AG04449 (cell line): ENCODE results near the gene IQSEC3.
A peak's percentile ranks its signal among the peaks of the same experiment; 100 is the strongest.

Experiments used
- CTCF ChIA-PET: fragments of 350-600 bp; formaldehyde crosslinking; extraction: SDS; loops from one replicate; lab custom pipeline; 2021; ENCODE audit warnings: antibody characterized with exemption; lab: Yijun Ruan, JAX
- POLR2A ChIA-PET: fragments of 400-600, 350-600 bp; formaldehyde crosslinking; extraction: SDS; loops from one replicate; lab custom pipeline; 2020; ENCODE audit warnings: antibody characterized with exemption, inconsistent platforms; lab: Yijun Ruan, JAX
- DNase-seq: peaks from one replicate; pipeline ENCODE4 v3.0.0-alpha.2; 2010; ENCODE audit warnings: low read depth, low spot score
- H3K4me3 ChIP-seq: 2 replicates; pipeline ENCODE4 v1.5.1; 2011; ENCODE audit warnings: low read depth, mild to moderate bottlenecking, control low read depth, low read length
- TF ChIP-seq, protein P1 (sequence below): IDR thresholded peaks from one replicate; pipeline ENCODE4 v1.5.1; 2011; ENCODE audit warnings: mild to moderate bottlenecking, moderate library complexity, low read length, control low read depth, inconsistent platforms; ENCODE audit not compliant: insufficient read depth; ENCODE audit errors: missing control alignments

IQSEC3 gene

DNA sequence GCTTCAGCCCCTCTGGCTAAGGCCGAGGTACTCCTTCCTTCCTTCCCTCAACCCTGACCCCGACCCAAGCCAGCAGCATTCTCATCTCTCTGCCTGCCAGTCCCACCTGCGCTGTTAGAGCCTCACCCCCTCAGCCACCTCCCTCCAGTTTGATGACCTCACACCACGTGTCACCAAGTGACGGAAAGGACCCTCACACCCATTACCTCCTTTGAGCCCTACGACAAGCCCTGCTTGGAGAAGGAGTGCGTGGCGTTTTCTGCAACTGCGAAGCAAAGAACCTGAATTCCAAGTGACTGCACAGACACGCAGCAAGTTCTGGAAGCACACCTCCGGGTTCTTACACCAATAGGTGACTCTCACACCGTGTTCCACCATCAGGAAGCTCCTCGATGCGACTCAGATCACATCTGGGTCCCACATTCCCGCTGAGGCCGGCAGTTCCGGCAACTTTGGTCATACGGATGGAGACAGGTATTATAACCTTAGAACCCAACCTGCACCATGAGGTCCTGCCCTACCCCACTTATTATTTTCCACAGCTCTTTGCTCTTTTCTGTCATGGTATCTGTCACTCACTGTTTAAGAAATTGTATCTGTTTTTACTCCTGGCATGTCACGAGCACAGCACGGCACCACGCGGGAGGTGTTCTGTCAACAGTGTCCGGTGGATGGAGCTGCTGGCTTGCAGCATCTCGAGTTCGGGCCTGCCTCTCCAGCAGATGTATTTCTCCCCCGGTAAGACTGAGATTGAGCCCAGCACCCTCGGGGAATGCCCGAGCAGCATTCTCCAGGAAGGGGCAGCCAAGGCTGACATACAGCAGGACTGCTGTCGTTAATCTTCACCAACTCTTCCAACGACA lies 152.4 kb downstream of the IQSEC3 start:
- DNase-seq = no peak
- ChIA-PET CTCF (interaction anchor here (1.3 to 2.3 kb wide), 4 partner anchors 8 to 14 kb away, joined by 4 to 13 read pairs (median 4); no protein-coding TSS in a partner anchor), POLR2A (no interaction called here)
- H3K4me3 ChIP-seq = no peak overlapping the region
- TF ChIP-seq, protein P1, sequence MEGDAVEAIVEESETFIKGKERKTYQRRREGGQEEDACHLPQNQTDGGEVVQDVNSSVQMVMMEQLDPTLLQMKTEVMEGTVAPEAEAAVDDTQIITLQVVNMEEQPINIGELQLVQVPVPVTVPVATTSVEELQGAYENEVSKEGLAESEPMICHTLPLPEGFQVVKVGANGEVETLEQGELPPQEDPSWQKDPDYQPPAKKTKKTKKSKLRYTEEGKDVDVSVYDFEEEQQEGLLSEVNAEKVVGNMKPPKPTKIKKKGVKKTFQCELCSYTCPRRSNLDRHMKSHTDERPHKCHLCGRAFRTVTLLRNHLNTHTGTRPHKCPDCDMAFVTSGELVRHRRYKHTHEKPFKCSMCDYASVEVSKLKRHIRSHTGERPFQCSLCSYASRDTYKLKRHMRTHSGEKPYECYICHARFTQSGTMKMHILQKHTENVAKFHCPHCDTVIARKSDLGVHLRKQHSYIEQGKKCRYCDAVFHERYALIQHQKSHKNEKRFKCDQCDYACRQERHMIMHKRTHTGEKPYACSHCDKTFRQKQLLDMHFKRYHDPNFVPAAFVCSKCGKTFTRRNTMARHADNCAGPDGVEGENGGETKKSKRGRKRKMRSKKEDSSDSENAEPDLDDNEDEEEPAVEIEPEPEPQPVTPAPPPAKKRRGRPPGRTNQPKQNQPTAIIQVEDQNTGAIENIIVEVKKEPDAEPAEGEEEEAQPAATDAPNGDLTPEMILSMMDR = no peak

DNA sequence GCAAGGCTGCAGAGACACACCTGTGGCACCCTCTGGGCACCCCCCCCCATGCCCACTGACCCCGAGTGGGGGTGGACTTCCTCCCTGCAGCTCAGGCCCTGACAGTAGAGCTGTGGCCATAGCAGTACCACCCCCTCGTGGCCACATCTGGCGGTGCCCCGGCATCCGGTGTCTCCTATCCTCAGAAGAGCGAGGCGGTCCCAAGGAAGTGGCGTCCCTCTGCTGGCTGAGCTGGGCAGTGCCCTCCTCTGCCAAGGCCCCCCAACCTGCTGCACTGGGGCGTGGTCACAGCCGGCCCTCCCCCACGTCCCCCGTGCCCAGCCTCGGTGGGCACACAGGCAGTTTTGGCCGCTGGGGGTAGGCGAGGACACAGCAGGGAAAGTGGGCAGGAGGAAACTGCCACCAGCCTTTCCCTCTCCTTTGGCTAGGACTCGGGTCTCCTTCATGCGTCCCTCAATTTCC lies 153.4 kb downstream of the IQSEC3 start:
- CTCF ChIA-PET = interaction anchor here (0.9 to 2.3 kb wide), 5 partner anchors 9 to 14 kb away, joined by 3 to 13 read pairs (median 4); no protein-coding TSS in a partner anchor
- DNase-seq = no peak
- POLR2A ChIA-PET = no interaction called here
- TF ChIP-seq, protein P1 = peak; percentile 71
- no peak overlapping the region for H3K4me3 ChIP-seq

DNA sequence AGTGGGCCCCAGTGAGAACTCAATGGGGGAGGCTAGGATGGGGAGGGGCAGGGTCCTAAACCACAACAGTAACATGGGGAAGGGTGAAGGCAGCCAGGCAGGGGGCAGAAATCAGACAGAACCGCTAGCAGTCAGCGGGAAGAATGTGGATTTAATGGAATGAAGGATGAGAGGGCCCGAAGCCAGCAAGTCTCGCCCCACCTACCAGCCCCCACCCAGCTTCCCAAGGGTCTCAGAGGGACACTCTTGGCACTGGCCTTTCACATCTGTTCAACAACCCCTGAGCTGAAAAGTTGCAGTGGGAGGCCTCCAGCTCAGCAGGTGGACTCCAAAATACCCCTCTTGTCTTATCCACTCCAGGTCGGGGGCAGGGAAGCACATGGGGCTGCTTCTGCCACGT lies 153.9 kb downstream of the IQSEC3 start:
- no peak for DNase-seq
- no peak overlapping the region for H3K4me3 ChIP-seq
- TF ChIP-seq, protein P1 = no peak
- ChIA-PET POLR2A (no interaction called here), CTCF (interaction anchor here (0.9 to 2.3 kb wide), 4 partner anchors 9 to 13 kb away, joined by 3 to 13 read pairs (median 4); no protein-coding TSS in a partner anchor)

DNA sequence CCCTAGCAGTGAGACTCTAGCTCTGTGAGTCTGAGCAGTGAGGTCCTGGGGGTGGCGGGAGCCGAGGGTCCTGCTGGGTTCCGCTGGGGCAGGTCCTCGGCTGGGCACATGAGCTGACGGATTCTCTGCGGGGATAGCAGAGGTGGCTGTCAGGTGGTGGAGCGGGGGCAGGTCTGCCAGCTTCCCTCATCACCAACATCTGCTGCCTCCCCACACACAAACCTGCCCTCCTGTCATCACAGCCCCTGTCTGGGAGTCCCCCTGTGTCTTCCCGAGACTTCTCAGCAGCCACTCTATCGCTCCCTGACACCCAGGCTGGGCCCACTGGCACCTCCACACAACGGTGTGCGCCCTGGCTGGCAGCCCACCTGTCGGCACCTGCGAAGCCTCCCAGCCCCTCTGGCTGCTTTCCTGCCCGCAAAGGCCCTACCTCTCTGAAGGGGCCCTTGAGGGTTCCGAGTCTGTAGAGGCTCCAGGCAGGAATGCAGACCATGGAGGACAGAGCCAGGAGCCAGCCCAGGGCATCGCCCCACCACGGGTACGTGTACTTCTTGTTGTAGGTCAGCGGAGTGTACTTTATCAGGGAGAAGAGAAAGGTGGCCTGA lies 154.5 kb downstream of the IQSEC3 start:
- TF ChIP-seq, protein P1 = no peak
- CTCF ChIA-PET = interaction anchor here (0.9 to 2.3 kb wide), 3 partner anchors 8 to 12 kb away, joined by 3 to 13 read pairs (median 4); no protein-coding TSS in a partner anchor
- DNase-seq = no peak

DNA sequence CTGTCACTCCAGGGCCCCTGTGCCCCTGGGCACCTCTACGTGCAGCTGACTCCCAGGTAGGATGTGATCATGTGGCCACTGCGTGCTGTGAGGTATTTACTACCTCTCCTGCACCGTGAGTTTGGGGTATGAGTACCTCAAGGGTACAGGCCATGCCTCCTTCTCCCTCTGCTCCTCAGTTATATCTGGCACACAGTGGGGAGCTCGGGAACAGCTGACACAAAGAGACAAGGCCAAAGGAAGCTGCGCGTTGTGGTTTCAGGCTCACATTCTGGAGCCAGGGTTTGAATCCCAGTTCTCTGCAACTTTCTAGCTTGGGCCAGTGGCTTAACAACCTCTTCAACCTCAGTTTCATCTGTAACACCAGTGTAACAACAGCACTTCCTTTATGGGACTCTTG lies 155.2 kb downstream of the IQSEC3 start:
- H3K4me3 ChIP-seq = no peak overlapping the region
- TF ChIP-seq, protein P1 = no peak
- no peak for DNase-seq
- CTCF ChIA-PET = no interaction called here
- POLR2A ChIA-PET = no interaction called here

More for the DNA sequence above, 154.5 kb downstream of the IQSEC3 start:
- H3K4me3 ChIP-seq = no peak overlapping the region
- POLR2A ChIA-PET = no interaction called here

DNA sequence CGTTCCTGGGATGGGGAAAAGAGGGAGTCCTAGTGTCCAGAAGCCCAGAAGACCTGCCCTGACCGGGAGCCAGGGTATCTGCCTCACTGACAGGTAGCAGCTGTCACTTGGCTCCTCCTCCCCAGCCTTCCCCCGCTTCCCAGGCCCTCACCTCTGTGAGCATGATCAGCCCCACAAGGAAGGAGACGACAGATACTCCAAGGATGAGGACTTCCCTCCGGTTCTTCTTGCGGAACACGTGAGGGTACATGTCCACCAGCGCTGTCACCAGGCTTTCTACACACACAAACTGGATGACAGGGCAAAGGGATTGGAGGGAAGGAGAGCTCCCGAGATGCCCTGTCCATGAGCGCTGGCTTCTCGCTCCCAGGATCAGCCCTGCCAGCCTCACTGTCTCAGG lies 157.3 kb downstream of the IQSEC3 start:
- no peak overlapping the region for H3K4me3 ChIP-seq
- DNase-seq = no peak
- POLR2A ChIA-PET = no interaction called here
- CTCF ChIA-PET = interaction anchor here (2.3 kb wide), 1 partner anchor 12 kb away, joined by 8 read pairs; no protein-coding TSS in a partner anchor
- TF ChIP-seq, protein P1 = no peak
